GM12878 (cell line): ENCODE data around the gene ARSI. TPM values are rescaled to one million over a fixed set of nuclear protein-coding genes. Genes with fewer than 3 reads are reported as not detected.

Experiments
- ATAC-seq: fragments of 200-7000 bp; cut with Tn5 transposase; 3 replicates; pipeline ENCODE4 v1.9.1; 2020; ENCODE audit warnings: mild to moderate bottlenecking, moderate library complexity
- BruUV-seq: library from RNA; stranded (reverse); fragments of 400-500 nt; replicated peaks from 2 replicates; lab custom pipeline; 2021; lab: Mats Ljungman, UMichigan
- CTCF ChIA-PET: fragments of 300-600 bp; sonication (Branson Sonifier 250); formaldehyde crosslinking; extraction: SDS; loops from one replicate; lab custom pipeline; 2021; ENCODE audit warnings: inconsistent platforms; lab: Yijun Ruan, JAX
- POLR2A ChIA-PET: fragments of 350-600 bp; formaldehyde crosslinking; extraction: SDS; loops from one replicate; lab custom pipeline; 2021; ENCODE audit warnings: inconsistent platforms; lab: Charles Lee
- RAD21 ChIA-PET: fragments of 300-600 bp; sonication (Branson Sonifier 250); formaldehyde crosslinking; loops from one replicate; lab custom pipeline; 2023; ENCODE audit warnings: antibody characterized with exemption; ENCODE audit not compliant: unreplicated experiment; lab: Charles Lee
- SMC1A ChIA-PET: fragments of 300-600 bp; sonication (Branson Sonifier 250); formaldehyde crosslinking; loops from one replicate; lab custom pipeline; 2023; ENCODE audit not compliant: unreplicated experiment, uncharacterized antibody; lab: Charles Lee
- DNase-seq: peaks from one replicate; pipeline ENCODE4 v3.0.0-alpha.2; 2011; ENCODE audit warnings: low read depth, low spot score
- FAIRE-seq: peaks from 3 replicates; lab custom pipeline; 2011; peaks lifted over from hg19 to GRCh38; lab: Jason Lieb, UNC
- H2AFZ ChIP-seq: 2 replicates; pipeline ENCODE4 v1.6.0; 2011; ENCODE audit warnings: low read depth, low read length, control low read depth; ENCODE audit not compliant: control insufficient read depth
- H3K27ac ChIP-seq: 2 replicates; pipeline ENCODE4 v1.5.1; 2011; ENCODE audit warnings: control low read depth; ENCODE audit not compliant: control insufficient read depth, insufficient read depth
- H3K27me3 ChIP-seq, 2 experiments: replicated peaks in 1 of 2; 2 replicates each; pipeline versions ENCODE4 v1.6.0 to v1.6.1; 2011; ENCODE audit warnings: low read length in 1 of 2; ENCODE audit not compliant: control insufficient read depth in 2 of 2, insufficient read depth in 2 of 2
- H3K36me3 ChIP-seq, 2 experiments: 2 replicates each; pipeline ENCODE4 v1.5.1; 2011; ENCODE audit warnings: low read length in 1 of 2; ENCODE audit not compliant: control insufficient read depth in 2 of 2, insufficient read depth in 2 of 2
- H3K4me1 ChIP-seq: 2 replicates; pipeline ENCODE4 v1.6.1; 2011; ENCODE audit warnings: mild to moderate bottlenecking, low read length, moderate library complexity, mixed read lengths; ENCODE audit not compliant: control insufficient read depth, insufficient read depth
- H3K4me2 ChIP-seq: 2 replicates; pipeline ENCODE4 v1.6.0; 2011; ENCODE audit warnings: control low read depth; ENCODE audit not compliant: control insufficient read depth, insufficient read depth
- H3K4me3 ChIP-seq: fragments of 200-600 bp; sonication (generic); 2 replicates; pipeline ENCODE4 v1.5.1; 2016
- H3K79me2 ChIP-seq: 2 replicates; pipeline ENCODE4 v1.6.0; 2011; ENCODE audit warnings: low read length; ENCODE audit not compliant: control insufficient read depth, insufficient read depth
- H3K9ac ChIP-seq: 2 replicates; pipeline ENCODE4 v1.8.0; 2011; ENCODE audit warnings: low read length, control low read depth, mixed read lengths; ENCODE audit not compliant: control insufficient read depth, insufficient read depth
- H3K9me3 ChIP-seq: replicated peaks from 3 replicates; pipeline ENCODE4 v1.5.1; 2011; ENCODE audit warnings: mild to moderate bottlenecking, low read length; ENCODE audit not compliant: control insufficient read depth, insufficient read depth
- H4K20me1 ChIP-seq: 2 replicates; pipeline ENCODE4 v1.6.0; 2011; ENCODE audit not compliant: control insufficient read depth, insufficient read depth
- ATF2 ChIP-seq: IDR thresholded peaks from 2 replicates; pipeline ENCODE4 v1.6.1; 2012; ENCODE audit warnings: low read length, inconsistent platforms
- BHLHE40 ChIP-seq, 2 experiments: fragments of 450-650 bp in 1 of 2; IDR thresholded peaks; 2 replicates each; pipeline ENCODE4 v1.6.1; 2011 to 2017; ENCODE audit warnings: low read depth in 2 of 2, borderline replicate concordance in 1 of 2, improper control_type of control experiment in 1 of 2, low read length in 1 of 2, mild to moderate bottlenecking in 1 of 2
- CEBPB ChIP-seq, 2 experiments: fragments of 150-350 bp in 1 of 2; IDR thresholded peaks; 2 replicates each; pipeline ENCODE4 v1.6.1; 2012 to 2014; ENCODE audit warnings: low read depth in 2 of 2, low read length in 2 of 2, borderline replicate concordance in 1 of 2, inconsistent platforms in 1 of 2
- EP300 ChIP-seq, 2 experiments: fragments of 150-350 bp in 1 of 2; IDR thresholded peaks; 2 replicates each; pipeline ENCODE4 v1.6.1; 2011 to 2012; ENCODE audit warnings: low read depth in 2 of 2, low read length in 2 of 2, borderline replicate concordance in 1 of 2, improper control_type of control experiment in 1 of 2, inconsistent platforms in 1 of 2; ENCODE audit not compliant: control insufficient read depth in 1 of 2
- FOXK2 ChIP-seq: fragments of 450-650 bp; IDR thresholded peaks from 2 replicates; pipeline ENCODE4 v1.6.1; 2017; ENCODE audit warnings: mild to moderate bottlenecking, moderate library complexity
- HDAC2 ChIP-seq: fragments of 200-600 bp; sonication (generic); IDR thresholded peaks from 2 replicates; pipeline ENCODE4 v1.6.1; 2017
- IRF3 ChIP-seq: fragments of 450-650 bp; IDR thresholded peaks from 2 replicates; pipeline ENCODE4 v1.6.1; 2014; ENCODE audit warnings: mild to moderate bottlenecking
- JUND ChIP-seq: IDR thresholded peaks from 2 replicates; pipeline ENCODE4 v1.6.1; 2012; ENCODE audit warnings: low read depth, mild to moderate bottlenecking, low read length, improper control_type of control experiment, moderate library complexity
- MYB ChIP-seq: fragments of 150-350 bp; IDR thresholded peaks from 2 replicates; pipeline ENCODE4 v1.6.1; 2014; ENCODE audit warnings: mild to moderate bottlenecking, low read depth, low read length, borderline replicate concordance
- RBBP5 ChIP-seq: fragments of 200-600 bp; sonication (generic); conservative IDR thresholded peaks from 2 replicates; pipeline ENCODE4 v1.6.1; 2016
- RUNX3 ChIP-seq: IDR thresholded peaks from 2 replicates; pipeline ENCODE4 v1.6.1; 2012; ENCODE audit warnings: low read length, inconsistent platforms
- SUZ12 ChIP-seq: fragments of 200-600 bp; sonication (generic); IDR thresholded peaks from one replicate; pipeline ENCODE4 v1.6.1; 2018; ENCODE audit warnings: antibody characterized with exemption, mild to moderate bottlenecking; ENCODE audit not compliant: unreplicated experiment
- TAF1 ChIP-seq: IDR thresholded peaks from 2 replicates; pipeline ENCODE4 v1.6.1; 2011; ENCODE audit warnings: mild to moderate bottlenecking, low read depth, low read length, borderline replicate concordance
- ZNF24 ChIP-seq: fragments of 450-650 bp; IDR thresholded peaks from 2 replicates; pipeline ENCODE4 v1.6.1; 2017; ENCODE audit warnings: antibody characterized with exemption, mild to moderate bottlenecking
- WGBS: methylation state at CpG from one replicate; pipeline ENCODE4 v1.1.6; 2016; ENCODE audit warnings: low lambda C conversion rate; ENCODE audit not compliant: insufficient replicate concordance, insufficient coverage; ENCODE audit errors: missing lambda C conversion rate; 5-methylcytosine and 5-hydroxymethylcytosine counted together
- in situ Hi-C: fragments of 300-500 bp; cut with MboI; formaldehyde crosslinking; loops from 9 replicates; pipeline ENCODE4 v1.14.3; 2018; ENCODE audit warnings: mixed read lengths
- intact Hi-C: fragments of 100-400 bp; cut with micrococcal nuclease; formaldehyde crosslinking; loops from one replicate; pipeline ENCODE4 v1.14.2; 2022; ENCODE audit not compliant: unreplicated experiment
- polyA plus RNA-seq, 11 experiments: library from polyadenylated mRNA; depleted of rRNA in 4 of 11; unstranded in 6 of 11; stranded (reverse) in 5 of 11; fragments of >200 nt; fragmentation: Nextera tagmentation in 4 of 11; fragmentation: Illumina TruSeq in 1 of 11; extraction: Ambion mirVana in 4 of 11; extraction: Trizol in 1 of 11; gene quantifications; 1 replicate in 1 of 11; 2 replicates in 10 of 11; pipeline versions ENCODE4 v1.2.1 to v1.2.3, GENCODE V29; 2011 to 2016; ENCODE audit warnings: inconsistent platforms in 2 of 11, missing spikeins in 2 of 11, low read depth in 1 of 11
- total RNA-seq, 4 experiments: library from RNA; depleted of rRNA in 3 of 4; stranded (reverse); fragments of >200 nt in 3 of 4; fragmentation: Illumina TruSeq in 1 of 4; extraction: Trizol in 1 of 4; gene quantifications; 2 replicates each; pipeline versions ENCODE4 v1.2.1 to v1.2.3, GENCODE V29; 2013 to 2021

ARSI gene
- total and polyA plus RNA-seq, 10 of the 15 experiments (the other 5 are each of a cell fraction or from before 2014, with no cell fraction given): not detected

GRCh38 chr5:150313921-150314716 lies 11.4 kb upstream of the ARSI start:
- Histone ChIP-seq H3K27ac (no peak overlapping the region), H2AFZ (no peak overlapping the region), H3K4me3 (no peak overlapping the region), H3K9me3 (no peaks in the 10 kb centered on the region), H3K4me2 (no peak overlapping the region), H3K79me2 (no peaks in the 10 kb centered on the region), H3K4me1 (no peaks in the 10 kb centered on the region), H3K27me3 (peaks cover 4 to 6% of the 10 kb centered on the region in 2 experiments; a peak in 3 of 4 replicates), H3K9ac (no peak overlapping the region), H3K36me3 (no peaks in the 10 kb centered on the region), H4K20me1 (no peaks in the 10 kb centered on the region)
- no TSS peak for BruUV-seq
- TF ChIP-seq JUND (no peak), MYB (no peak), CEBPB (IDR thresholded peaks at IDR 0.05; ENCODE audit: borderline replicate concordance in 1 of 2, low read depth in 2 of 2, low read length in 2 of 2) (no peak), RUNX3 (no peak), TAF1 (no peak), ATF2 (no peak), ZNF24 (no peak), EP300 (IDR thresholded peaks at IDR 0.05; ENCODE audit: borderline replicate concordance in 1 of 2, control insufficient read depth in 1 of 2, low read depth in 2 of 2, low read length in 2 of 2) (no peak), BHLHE40 (IDR thresholded peaks at IDR 0.05; ENCODE audit: borderline replicate concordance in 1 of 2, low read depth in 2 of 2, low read length in 1 of 2) (no peak), SUZ12 (no peak), HDAC2 (no peak), IRF3 (no peak), FOXK2 (no peak), RBBP5 (no peak)
- no peak for FAIRE-seq
- ChIA-PET RAD21 (no interaction called here), CTCF (no interaction called here), POLR2A (no interaction called here), SMC1A (interaction anchor here (0.6 kb wide), 1 partner anchor 22 kb away, joined by 4 read pairs; no protein-coding TSS in a partner anchor)
- ATAC-seq: no peak
- intact Hi-C loops (no loop called here), in situ Hi-C loops (no loop called here)
- no peak for DNase-seq
- WGBS: 56% methylated on average over 6 of the region's 6 CpGs
